KMS-11 (cell line): Measurements from ENCODE around the gene CSH2.
"Not testable (repeated sequence)": the region's sequence is repeated elsewhere in the genome, so short reads cannot be mapped to it uniquely, and the experiment has no call there.

Experiments
- H2AFZ ChIP-seq: fragments of 200-600 bp; sonication (generic); 2 replicates; pipeline ENCODE4 v1.6.1; 2016; ENCODE audit warnings: antibody characterized with exemption, mixed run types, low read depth
- H3K27ac ChIP-seq: fragments of 200-600 bp; sonication (generic); 2 replicates; pipeline ENCODE4 v1.6.1; 2016; ENCODE audit warnings: mild to moderate bottlenecking, mixed run types
- H3K27me3 ChIP-seq: fragments of 200-600 bp; sonication (generic); 2 replicates; pipeline ENCODE4 v1.6.1; 2017; ENCODE audit warnings: mild to moderate bottlenecking, low read depth, mixed run types, moderate library complexity; ENCODE audit not compliant: insufficient read depth
- H3K36me3 ChIP-seq: fragments of 200-600 bp; sonication (generic); 2 replicates; pipeline ENCODE4 v1.6.1; 2017; ENCODE audit warnings: mild to moderate bottlenecking, mixed run types; ENCODE audit not compliant: insufficient read depth
- H3K4me1 ChIP-seq: fragments of 200-600 bp; sonication (generic); 2 replicates; pipeline ENCODE4 v1.6.1; 2016; ENCODE audit warnings: mild to moderate bottlenecking, low read depth, mixed run types; ENCODE audit not compliant: poor library complexity, severe bottlenecking
- H3K4me2 ChIP-seq: fragments of 200-600 bp; sonication (generic); 2 replicates; pipeline ENCODE4 v1.7.0; 2016; ENCODE audit warnings: mild to moderate bottlenecking, mixed run types
- H3K4me3 ChIP-seq: fragments of 200-600 bp; sonication (generic); IDR thresholded peaks from 2 replicates; pipeline ENCODE4 v1.6.1; 2017; ENCODE audit warnings: low read depth, low read length, mixed read lengths; ENCODE audit not compliant: insufficient read depth
- H3K79me2 ChIP-seq: fragments of 200-600 bp; sonication (generic); 2 replicates; pipeline ENCODE4 v1.6.1; 2016; ENCODE audit warnings: low read depth, mixed run types; ENCODE audit not compliant: insufficient read depth
- H3K9ac ChIP-seq: fragments of 200-600 bp; sonication (generic); 2 replicates; pipeline ENCODE4 v1.6.1; 2016; ENCODE audit warnings: mild to moderate bottlenecking, mixed run types
- H4K20me1 ChIP-seq: fragments of 200-600 bp; sonication (generic); 2 replicates; pipeline ENCODE4 v1.6.1; 2016; ENCODE audit warnings: mild to moderate bottlenecking, mixed run types; ENCODE audit not compliant: insufficient read depth
- TF ChIP-seq, protein P1 (sequence below): fragments of 200-600 bp; sonication (generic); conservative IDR thresholded peaks from 2 replicates; pipeline ENCODE4 v1.6.1; 2017; ENCODE audit warnings: low read depth, mild to moderate bottlenecking, antibody characterized with exemption, low read length, moderate library complexity, mixed read lengths

CSH2 gene

DNA sequence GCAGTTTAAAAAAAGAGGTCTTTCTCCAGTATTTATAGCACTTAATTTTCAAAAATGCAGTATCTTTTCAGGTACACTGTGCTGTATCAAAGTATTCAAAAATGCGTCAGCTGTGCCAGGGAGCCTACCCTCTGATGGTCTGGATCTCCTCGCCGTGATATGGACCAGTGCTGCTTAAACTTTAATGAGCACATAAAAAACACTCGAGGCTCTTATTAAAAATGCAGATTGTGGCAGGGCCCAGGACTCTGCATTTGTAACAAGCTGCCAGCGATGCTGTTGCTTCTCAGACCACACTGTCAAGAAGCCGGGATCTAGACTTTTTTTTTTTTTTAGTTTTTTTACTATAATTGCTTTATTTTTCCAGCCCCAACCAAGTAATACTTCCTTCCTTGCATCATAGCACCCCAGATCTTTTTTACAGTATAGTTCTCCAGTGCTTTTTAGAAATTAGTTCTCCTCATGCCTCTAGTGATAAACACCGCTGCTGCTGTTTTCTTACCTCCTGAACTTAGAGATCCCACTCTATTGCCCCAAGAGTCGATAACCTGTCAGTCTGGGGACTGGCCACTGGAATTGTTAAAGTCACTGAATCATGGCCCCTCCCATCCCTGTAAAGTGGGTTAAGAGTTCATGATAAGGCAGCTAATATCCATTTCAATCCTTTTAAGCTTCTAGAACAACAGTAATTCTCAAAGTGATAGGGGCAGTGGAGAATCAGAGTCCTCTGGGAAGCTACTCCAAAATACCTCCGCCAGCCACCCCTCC lies 29.4 kb downstream of the CSH2 start:
- H3K27me3 ChIP-seq: no peaks in the 10 kb centered on the region
- TF ChIP-seq, protein P1, sequence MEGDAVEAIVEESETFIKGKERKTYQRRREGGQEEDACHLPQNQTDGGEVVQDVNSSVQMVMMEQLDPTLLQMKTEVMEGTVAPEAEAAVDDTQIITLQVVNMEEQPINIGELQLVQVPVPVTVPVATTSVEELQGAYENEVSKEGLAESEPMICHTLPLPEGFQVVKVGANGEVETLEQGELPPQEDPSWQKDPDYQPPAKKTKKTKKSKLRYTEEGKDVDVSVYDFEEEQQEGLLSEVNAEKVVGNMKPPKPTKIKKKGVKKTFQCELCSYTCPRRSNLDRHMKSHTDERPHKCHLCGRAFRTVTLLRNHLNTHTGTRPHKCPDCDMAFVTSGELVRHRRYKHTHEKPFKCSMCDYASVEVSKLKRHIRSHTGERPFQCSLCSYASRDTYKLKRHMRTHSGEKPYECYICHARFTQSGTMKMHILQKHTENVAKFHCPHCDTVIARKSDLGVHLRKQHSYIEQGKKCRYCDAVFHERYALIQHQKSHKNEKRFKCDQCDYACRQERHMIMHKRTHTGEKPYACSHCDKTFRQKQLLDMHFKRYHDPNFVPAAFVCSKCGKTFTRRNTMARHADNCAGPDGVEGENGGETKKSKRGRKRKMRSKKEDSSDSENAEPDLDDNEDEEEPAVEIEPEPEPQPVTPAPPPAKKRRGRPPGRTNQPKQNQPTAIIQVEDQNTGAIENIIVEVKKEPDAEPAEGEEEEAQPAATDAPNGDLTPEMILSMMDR: no peak
- peak overlapping the region; percentile 97 for H2AFZ ChIP-seq
- peaks cover 39% of the 10 kb centered on the region for H3K4me1 ChIP-seq
- H3K27ac ChIP-seq: peak overlapping the region; percentile 65
- no peaks in the 10 kb centered on the region for H4K20me1 ChIP-seq
- no peak overlapping the region for H3K4me3 ChIP-seq
- peak overlapping the region; percentile 48; the same call in 1 of the 2 replicates for H3K9ac ChIP-seq
- H3K4me2 ChIP-seq: peak overlapping the region; percentile 37
- peaks cover 31% of the 10 kb centered on the region for H3K79me2 ChIP-seq
- H3K36me3 ChIP-seq: no peaks in the 10 kb centered on the region

DNA sequence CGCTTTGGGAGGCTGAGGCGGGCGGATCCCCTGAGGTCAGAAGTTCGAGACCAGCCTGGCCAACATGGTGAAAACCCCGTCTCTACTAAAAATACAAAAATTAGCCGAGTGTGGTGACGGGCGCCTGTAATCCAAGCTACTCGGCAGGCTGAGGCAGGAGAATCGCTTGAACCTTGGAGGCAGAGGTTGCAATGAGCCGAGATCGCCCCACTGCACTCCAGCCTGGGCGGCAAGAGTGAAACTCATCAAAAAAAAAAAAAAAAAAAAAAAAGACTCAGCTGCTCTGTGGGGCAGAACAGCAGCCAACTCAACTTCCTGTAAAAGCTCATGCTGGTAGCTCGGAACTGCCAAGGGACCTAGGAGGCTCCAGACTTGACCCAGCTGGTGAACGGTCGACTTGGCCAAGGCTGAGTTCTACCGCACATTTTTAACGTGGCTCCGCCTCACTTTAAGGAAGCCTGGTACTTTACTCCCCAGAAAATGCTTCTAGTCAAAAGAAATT lies 30.0 kb downstream of the CSH2 start:
- H4K20me1 ChIP-seq, H3K4me3 ChIP-seq, H3K36me3 ChIP-seq, H3K27me3 ChIP-seq: not testable (repeated sequence)
- Histone ChIP-seq H3K4me2 (peak overlapping the region; percentile 37), H3K79me2 (peaks cover 38% of the 10 kb centered on the region), H3K27ac (peak overlapping the region; percentile 65), H3K9ac (peak overlapping the region; percentile 48; the same call in 1 of the 2 replicates), H3K4me1 (peaks cover 42% of the 10 kb centered on the region), H2AFZ (peak overlapping the region; percentile 97)

GRCh38 chr17:63842540-63843386 lies 30.7 kb downstream of the CSH2 start, which contains the start of gene SMARCD2:
Gene SMARCD2, minus strand, starts transcription at chr17:63842685. Its CDS starts 11 bp downstream, at chr17:63842674.
- Histone ChIP-seq H3K27me3 (no peaks in the 10 kb centered on the region), H4K20me1 (no peaks in the 10 kb centered on the region), H3K79me2 (peaks cover 45% of the 10 kb centered on the region), H3K27ac (peak within 1 kb of the TSS; percentile 65), H3K9ac (peak within 1 kb of the TSS; percentile 84), H3K4me1 (peaks cover 38% of the 10 kb centered on the region), H3K36me3 (no peaks in the 10 kb centered on the region), H2AFZ (peak within 1 kb of the TSS; percentile 97), H3K4me3 (no peak within 1 kb of the TSS), H3K4me2 (peak within 1 kb of the TSS; percentile 90)
- TF ChIP-seq, protein P1: no peak

DNA sequence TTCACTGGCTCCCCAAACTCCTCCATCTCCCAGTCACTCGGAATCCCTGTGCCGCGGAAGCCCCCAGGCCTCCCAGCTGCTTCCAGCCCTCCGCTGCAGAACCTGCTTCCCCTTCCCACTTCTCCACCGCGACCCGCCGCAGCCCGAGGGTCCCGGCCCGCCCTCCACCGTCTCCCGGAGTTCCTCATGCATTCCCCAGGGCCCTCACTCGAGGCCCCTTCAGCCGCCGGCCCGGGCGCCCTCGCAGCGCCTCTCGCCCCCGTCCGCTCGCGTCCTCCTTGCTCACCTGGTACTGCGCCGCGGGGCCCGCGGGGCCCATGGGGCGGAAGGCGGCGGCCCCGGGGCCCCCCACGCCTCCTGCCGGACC lies 31.3 kb downstream of the CSH2 start:
- Histone ChIP-seq H3K79me2 (peaks cover 49% of the 10 kb centered on the region), H3K27ac (peak overlapping the region; percentile 60), H3K4me3 (no peak overlapping the region), H3K4me1 (peaks cover 38% of the 10 kb centered on the region), H3K27me3 (no peaks in the 10 kb centered on the region), H3K36me3 (no peaks in the 10 kb centered on the region; the same call in 1 of the 2 replicates), H2AFZ (peak overlapping the region; percentile 69), H4K20me1 (no peaks in the 10 kb centered on the region), H3K4me2 (peak overlapping the region; percentile 90), H3K9ac (peak overlapping the region; percentile 84)
- TF ChIP-seq, protein P1: no peak
